Measurements from ENCODE around the gene SGMS1.
"Not testable (repeated sequence)": the region's sequence is repeated elsewhere in the genome, so short reads cannot be mapped to it uniquely, and the experiment has no call there.

The SGMS1 gene

DNA sequence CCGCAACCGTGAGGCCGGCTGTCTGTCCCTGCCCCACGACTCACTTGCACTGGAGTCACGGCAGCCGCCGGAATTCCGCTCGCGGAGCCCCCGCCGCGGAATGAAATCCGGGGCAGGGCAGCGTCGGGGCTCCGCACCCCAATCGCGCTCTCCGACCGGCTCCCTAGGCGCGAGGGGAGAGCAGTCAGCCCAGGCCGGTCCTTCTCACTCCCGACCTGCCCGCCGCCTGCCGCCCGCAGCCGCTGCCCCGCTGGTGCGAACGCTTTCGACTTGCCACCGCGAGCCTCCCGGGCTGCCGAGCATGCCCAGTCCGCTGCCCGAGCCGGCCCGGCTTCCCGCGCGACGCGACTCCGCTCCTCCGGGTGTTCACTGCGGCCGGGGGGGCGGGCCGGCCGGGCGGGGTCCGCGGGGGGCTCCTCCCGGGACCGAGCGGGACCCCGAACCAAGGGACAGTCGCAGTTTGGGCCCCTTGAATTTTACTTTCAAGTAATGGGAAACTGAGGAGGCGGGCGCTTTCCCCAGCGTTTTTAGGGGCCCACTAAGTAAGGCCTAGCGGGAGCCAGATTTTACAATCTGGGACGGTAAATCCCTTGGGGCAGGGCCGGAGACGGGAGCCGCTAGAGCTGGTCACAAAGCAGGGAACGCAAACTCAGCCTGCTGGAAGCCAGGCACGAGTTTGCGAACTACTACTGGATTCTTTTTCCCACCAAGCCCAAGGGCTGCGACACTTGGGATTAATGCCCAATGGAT is at the start of gene SGMS1:
TSS of gene SGMS1 (minus strand) at position 294 of the 750 bp plus-strand sequence. CDS start 279,842 bp downstream, outside the sequence.
- DNase-seq: peak; percentile 46 to 56

DNA sequence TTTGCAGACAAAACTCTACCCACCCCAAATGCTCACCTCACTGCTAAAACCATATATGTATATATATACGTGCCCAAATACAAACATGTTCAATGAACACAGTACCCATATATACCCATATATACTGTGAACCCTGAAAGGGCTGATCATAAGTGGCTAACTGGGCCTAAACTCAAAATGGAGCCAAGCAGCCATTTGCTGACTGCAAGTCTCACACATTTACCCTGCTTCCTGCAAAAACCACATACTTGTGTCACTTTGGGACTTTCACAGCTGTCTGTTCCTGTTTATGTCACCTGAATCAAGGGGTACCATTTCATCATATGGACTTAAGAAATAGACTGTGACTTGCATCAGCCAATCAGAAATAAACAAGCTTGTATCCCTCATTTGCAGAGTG is 48.4 kb upstream of the SGMS1 start:
- DNase-seq: not testable (repeated sequence)

DNA sequence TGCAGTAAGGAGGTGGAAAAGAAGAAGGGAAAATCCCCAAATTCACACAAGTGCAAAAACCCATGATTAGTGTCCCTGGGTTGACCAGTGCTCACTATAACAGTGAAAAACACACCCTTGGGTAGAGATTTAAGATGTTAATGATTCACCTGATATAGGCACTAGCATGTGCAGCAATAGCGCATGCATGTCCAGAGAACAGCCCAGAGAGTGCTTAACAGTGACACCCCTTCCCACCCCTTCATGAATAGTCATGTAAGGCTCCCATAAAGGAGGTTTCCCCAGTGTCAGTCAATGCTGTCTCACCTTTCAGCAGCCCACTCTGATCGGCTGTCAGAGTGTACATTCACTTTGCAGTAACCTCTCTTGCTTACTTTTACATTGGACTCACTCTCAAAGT is 47.9 kb upstream of the SGMS1 start:
- not testable (repeated sequence) for DNase-seq

DNA sequence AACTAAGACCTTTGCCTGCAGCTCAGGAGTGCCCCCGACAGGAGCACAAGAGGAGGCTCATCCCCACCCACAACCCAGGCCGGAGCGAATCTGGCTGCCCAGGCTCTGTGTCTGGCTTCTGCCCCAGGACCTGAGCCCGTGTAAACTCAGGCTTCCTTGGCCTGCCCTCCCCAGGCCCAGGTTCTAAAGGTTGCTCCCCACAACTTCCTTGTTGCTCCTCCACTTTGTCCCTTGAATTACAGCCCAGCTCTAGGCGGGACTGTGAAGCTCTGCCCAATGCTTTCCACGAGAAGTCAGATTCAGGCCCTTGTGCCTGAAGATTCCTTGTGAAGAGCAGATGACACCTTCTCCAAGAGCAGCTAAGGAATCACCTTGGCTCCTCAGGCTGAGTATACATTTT is 46.2 kb upstream of the SGMS1 start:
- not testable (repeated sequence) for DNase-seq

DNA sequence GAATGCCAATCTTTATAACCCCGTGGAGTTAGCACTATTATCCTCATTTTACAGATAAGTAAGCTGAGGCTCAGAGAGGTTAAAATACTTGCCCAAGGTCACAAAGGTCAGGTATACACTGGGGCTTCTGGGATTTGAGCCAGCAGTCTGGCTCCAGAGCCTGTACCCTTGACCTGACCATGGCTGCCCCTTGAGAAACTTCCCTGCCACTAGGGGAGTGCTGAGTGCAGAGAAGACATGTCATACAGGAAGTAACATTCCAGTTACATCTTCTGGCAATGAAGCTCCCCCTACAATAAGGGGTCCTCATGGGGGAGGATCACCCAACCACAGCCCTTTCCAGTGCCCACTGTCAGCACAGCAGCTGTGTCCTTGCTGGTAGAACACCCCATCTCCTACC is 43.6 kb upstream of the SGMS1 start:
- DNase-seq: not testable (repeated sequence)

DNA sequence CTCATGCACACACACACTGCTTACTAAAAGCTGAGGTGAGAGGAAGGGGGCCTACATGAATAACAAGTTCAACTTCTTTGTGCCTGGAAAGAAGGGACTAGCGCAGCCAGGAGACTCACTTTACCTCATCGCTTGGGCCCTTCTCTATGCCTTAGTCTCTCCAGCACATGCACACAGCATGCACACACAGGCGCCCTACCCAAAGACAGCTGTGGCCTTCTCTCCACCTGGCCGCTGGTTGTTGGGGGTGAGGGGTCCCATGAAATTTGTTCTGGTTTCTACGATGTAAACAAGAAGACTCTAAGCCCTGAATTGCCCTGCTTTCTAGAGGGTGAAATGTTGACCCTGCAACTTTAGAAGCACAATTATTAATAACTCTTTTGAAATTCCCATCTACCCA is 38.7 kb upstream of the SGMS1 start:
- DNase-seq: not testable (repeated sequence)

DNA sequence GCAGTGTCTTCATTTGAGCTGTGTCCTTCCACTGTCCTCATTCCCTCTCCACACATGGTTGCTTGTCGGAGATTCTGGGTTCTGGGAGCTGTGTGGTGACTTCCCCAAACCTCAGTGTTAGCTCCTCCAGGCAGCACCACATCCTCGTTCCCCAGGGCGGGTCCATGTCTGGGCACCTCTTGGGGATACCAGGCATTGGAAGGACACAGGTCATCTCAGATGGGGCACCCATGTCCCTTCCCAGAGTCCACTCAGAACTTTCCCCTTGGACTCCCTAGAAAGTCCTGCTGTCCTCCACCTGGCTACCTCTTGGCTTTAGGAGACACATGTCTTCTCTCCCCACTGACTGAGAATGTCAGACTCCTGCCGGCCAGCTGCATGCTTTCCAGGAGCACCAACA is 37.8 kb upstream of the SGMS1 start:
- not testable (repeated sequence) for DNase-seq

DNA sequence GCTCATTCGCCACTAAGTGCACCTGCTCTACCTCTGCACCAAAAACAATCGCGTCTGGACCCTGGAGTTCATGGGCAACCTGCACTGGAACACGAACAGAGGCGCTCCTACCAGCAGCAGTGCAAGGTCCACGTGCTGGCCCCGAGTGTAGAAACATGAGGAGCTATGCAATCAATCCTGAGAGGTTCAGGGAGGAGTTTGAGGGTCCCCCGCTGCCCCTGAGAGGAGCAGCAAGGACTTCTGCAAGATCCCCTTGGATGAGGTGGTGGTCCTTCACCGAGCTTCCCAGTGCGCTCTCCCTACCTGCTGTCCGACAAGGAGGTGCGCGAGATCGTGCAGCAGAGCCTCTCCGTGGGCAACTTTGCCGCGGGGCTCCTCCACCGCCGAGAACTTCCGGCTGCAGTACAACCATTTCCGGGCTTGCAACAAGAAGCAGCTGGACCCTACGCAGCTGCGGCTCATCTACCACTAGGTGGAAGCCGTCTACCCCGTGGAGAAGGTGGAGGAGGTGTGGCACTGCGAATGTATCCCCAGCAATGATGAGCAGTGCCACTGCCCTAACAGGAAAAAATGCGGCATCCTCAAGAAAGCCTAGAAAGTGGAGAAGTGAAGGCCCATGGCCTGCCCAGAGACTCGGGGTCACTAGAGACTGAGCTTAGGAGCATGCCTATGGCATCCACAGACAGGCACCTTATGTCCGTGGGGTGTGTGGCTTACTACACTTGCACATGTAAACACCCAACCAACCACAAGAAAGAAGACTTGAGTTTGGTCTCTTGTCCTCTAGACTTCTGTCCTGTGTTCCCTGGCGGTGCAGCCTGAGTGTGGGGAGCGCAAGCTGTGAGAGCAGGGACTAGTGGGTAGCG is 36.3 kb upstream of the SGMS1 start:
- peak; percentile 22 to 42 for DNase-seq

DNA sequence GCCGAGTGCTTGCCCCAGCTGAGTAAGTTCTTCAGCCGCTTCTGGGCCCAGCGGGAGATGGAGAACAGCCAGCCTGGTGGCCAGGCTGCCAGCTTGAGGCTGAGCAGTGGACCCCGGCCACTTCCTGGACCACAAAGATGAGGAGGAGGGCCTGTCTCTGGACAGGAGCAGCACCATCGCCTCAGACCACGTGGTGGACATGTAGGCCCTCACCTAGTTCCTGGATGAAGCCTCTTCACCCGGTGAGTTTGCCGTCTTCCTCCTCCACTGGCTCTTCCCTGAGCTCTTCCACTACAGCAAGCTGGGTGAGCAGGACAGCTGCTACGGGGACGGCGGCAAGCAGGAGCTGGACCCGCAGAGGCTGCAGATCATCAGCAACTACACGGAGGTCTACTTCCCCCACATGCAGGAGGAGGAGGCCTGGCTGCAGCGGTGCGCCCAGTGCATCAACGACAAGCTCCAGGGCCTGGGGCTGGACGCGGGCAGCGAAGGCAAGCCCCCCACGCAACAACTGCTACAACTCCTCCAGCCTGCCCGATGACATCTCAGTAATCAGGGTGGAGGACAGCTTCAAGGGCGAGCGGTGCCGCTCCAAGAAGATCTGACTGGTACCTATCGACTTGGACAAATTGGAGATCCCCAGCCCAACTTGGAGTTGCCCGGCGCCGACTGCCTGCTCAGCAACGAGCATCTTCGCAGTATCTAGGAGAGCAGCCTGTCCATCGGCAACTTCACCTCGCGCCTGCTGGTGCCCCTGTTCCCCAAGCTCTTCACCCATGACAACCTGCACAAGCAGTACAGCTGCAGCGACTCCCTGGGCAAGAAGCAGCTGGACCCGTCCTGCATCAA is 35.5 kb upstream of the SGMS1 start:
- DNase-seq: not testable (repeated sequence)

DNA sequence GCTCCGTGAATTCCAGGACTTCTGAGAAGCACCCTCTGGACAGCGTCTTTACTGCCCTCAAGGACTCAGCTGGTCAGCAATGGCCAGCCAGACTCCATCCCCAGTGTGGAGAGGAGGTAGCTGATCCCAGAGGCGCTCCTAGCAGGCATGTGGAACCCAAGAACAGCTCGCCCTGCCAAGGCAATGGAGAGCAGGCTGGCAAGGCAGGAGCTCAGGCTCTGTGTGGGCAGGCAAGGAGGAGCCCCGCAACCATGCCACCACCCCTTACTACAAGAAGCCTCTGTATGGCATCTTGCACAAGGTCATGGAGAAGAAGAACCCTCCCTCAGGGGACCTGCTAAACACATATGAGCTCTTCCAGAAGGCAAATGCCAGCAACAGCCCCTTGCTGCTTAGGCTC is 34.4 kb upstream of the SGMS1 start:
- DNase-seq: no peak

DNA sequence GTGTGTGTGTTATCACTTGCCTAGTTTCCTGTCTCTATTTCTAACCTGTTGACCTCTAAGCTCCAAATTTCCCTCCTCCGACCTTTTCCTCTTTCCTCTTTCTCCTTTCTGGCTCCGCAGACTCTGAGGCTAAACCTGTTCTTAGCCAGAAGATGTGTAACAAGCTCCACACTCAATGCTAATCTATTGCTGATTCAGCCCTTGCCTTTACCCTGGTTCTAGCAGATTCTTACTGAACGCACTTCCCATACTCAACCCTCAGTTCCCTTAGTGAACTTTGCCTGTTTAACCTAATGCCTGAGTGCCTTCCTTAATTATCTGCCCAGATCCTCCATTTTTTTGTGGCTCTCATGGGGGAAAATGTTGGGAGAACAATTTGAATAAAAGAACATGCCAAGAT is 30.0 kb upstream of the SGMS1 start:
- DNase-seq: no peak

DNA sequence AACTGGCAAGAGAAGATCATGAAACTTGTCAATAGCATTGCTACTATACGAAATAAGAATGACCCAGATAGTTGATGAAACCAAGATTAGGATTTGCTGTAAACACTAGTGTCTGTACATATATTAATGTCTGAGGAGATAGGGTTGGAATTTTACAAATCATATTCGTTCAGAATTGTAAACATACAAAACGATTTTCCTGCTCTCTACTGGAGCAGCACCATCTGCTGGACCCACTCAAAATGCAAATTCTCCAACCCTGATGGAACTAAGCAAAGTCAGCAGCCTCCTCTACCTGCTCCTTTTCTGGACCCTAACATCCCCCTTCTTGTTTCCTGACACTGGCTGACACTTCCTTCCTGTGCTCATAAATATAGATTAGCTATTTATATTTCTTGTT is 29.4 kb upstream of the SGMS1 start:
- no peak for DNase-seq

DNA sequence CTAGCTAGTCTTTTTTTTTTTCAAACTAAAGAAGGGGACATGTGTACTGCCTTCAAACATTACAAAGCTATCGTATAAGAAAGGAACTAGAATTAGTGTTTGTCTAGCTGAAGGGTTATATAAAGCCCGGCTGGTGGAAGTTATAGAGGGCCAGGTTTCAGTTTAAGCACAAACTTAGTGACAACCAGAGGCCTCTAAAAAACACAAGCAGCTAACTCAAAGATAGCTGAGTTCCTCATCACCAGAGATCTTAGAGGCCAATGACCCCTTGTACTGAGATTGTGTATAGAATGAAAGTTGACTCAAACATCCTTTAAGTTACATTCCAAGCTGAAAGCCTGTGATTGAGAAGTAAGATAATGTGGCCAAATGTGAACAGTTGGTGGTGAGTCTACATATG is 28.1 kb upstream of the SGMS1 start:
- DNase-seq: no peak

DNA sequence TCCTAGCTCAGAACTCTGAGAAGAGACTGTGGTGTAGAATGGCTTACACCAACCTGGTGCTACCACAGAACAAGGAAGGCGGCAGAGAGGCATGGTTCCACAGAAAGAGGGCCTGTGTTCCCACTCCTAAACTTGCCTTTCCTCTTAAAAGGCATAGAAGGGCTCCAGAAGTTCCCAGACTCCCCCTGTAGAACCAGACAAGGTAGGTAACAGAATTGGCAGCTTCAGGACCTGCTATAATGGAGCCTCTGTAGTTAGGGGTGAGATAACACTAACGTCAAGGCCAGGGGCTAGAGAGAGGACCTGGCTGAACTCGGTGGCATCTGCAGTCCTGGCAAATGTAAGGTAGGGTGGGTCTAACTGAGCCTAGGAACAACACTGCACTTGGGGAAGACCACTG is 26.7 kb upstream of the SGMS1 start:
- no peak for DNase-seq

DNA sequence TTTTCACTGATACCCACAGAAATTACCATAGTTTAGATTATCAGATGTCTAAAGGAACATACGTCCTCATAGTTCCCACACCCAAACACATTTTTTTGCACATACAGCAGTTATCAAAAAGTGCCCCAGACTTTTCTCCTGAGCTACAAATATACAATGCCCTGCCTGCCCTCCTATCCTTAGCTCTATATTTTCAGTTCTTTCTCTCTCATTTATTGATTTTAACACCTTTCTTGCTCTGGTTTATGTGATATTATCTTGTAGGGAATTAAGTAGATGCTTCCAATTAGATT is 25.1 kb upstream of the SGMS1 start:
- no peak for DNase-seq

DNA sequence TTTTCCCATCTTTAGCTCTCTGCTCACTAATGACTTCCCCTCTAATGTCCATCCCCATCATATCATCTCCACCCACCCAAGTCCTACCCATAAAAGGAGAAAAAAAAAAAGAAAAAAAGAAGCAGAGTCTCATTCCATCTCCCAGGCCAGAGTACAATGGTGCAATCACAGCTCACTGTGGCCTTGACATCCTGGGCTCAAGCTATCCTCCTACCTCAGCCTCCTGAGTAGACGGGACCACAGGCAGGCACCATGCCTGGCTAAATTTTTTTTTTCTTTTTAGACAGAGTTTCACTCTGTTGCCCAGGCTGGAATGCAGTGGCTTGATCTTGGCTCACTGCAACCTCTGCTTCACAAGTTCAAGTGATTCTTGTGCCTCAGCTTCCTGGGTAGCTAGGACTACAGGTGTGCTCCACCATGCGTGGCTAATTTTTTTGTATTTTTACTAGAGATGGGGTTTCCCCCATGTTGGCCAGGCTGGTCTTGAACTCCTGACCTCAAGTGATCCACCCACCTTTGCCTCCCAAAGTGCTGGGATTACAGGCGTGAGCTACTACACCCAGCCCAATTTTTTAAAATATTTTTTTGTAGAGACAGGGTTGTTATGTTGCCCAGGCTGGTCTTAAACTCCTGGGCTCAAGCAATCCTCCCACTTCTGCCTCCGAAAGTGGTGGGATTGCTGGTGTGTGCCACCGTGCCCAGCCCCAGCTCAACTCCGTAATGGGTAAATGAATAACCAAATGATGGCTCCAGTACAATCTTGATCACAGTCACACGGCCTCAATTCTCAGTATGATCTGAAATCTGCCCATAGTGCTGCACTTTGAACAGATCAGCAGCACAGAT is 24.6 kb upstream of the SGMS1 start:
- no peak for DNase-seq

DNA sequence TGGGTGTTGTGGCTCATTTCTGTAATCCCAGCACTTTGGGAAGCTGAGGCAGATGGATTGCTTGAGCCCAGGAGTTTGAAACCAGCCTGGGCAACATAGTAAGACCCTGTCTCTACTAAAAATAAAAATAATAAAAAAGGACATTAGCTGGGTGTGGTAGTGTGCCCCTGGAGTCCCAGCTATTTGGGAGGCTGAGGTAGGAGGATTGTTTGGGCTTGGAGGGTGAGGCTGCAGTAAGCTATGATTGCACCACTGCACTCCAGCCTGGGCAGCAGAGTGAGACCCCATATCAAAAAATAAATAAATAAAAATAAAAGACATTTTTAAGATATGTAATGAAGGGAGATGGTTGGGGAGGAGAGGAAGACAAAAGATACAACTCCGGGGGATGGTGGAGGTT is 23.6 kb upstream of the SGMS1 start:
- not testable (repeated sequence) for DNase-seq

DNA sequence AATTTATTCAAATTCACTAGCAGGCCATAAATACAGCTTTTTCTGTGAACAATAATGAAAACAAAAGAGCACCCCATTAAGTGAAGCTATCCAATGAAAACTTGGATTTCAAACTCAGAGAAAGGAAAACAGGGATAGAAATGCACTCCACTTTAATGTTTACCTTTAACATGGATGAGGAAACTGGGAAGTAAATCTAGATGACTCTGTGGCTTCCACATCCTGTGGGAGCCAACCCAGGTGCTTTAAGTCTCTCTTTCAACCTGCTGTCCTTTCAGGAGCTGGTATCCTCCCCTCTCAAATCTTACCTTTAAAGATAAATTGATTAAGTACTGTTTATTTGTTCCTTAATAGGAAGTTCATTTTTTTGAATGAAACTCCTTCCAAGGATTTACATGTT is 21.5 kb upstream of the SGMS1 start:
- no peak for DNase-seq

DNA sequence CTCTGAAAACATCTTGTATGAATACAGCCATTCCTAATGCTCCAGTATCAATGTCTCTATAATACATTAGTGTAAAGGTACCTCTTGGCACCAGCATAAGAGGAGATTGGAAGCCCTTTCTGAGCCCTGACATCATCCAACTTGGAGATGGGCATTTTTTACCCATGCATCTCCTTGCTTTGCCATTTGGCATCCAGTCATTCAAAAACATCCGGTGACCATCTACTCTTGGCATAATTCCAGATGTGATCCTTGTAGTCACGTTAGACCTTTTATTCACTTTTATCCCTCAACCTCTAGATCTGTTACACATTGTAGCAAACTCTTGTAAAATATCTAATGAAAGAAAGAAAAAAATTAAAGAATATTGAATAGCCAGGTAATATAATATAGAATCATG is 17.9 kb upstream of the SGMS1 start:
- DNase-seq: no peak

DNA sequence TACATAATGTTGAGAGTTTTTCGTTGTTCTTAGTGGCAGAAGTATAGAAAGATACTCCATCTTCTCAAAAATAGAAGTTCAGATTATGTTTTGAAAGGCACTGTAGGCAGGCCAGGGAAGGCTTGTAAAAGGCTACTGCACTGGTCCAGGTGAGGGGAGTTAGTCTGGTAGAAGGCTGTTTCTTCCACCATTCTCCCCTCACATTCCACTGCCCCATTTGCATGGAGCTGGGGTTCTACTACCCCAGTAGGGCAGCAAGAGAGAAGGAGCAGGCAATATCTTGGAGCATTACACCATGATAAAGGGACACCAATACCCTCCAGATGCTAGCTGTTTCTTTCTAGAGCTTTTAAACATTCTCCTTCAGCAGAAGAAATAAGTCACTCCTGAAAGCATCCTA is 16.5 kb upstream of the SGMS1 start:
- no peak for DNase-seq

DNA sequence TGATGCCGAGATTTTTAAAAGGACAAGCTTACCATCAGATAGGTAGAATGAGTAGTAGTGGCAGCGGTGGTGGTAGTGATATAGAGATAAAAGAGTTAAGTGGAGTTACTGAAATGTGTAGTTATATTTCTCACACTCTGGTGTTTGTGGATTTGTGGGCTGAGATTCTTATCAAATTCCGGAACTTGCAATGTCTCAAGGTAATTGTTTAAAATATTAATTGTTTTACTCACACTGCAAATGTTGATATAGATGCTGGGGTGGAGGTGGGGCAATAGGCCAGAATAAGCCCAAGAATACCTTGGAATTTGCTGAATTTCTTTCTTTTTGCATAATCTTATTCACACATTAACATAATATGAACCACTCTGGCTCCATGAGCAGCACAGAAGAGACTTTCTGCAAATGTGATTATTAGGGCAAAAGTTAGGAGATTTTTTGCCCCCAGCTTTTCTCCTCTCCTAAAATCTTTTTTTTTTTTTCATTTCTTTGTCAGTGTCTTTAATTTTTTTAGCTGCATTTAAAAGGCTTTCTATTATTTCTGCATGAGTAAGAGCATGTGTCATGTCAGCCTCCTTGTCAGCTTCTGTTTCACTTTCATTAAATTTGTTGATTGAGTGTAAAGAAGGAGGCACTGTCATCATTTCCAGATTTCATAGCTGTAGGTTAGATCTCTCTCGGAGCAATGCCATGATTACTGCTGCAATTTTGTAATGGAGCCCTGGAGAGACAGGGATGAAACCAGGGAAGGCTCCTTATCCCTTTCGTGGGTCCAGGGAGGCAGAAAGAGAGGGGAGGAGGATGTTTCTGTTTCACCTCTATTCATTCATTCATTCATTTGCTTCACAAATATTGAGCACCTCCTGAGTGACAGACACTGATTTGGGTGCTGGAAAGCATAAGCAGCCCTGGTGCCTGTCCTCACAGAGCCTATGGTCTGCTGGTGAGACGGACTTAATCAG is 13.1 kb upstream of the SGMS1 start:
- no peak for DNase-seq

Measured in SHP77 (cell line).